Measurements from ENCODE around the gene PTPRG. TPM values are rescaled to one million over a fixed set of nuclear protein-coding genes. Genes with fewer than 3 reads are reported as not detected.

The PTPRG gene
- total RNA-seq, 4 donors from 2014 or later = 8.4 to 37.3 (median 14.9) TPM

GRCh38 chr3:62119139-62119538, 557.8 kb downstream of the PTPRG start:
- WGBS, 2 donors = 76 to 80% methylated on average over 4 of the region's 4 CpGs
- DNase-seq (ENCODE audit: low spot score in 2 of 2) = peak in 1 of 2 donors; percentile 60
- H3K4me3 ChIP-seq (ENCODE audit: low read depth, poor library complexity, severe bottlenecking) = no peak overlapping the region
- intact Hi-C loops (cut with DNase I; ENCODE audit: low total_unique reads) = no loop called here
- TF ChIP-seq POLR2A (IDR thresholded peaks at IDR 0.05) (no peak), CTCF (IDR thresholded peaks at IDR 0.05) (no peak)

- no peak for DNase-seq (ENCODE audit: low spot score in 2 of 2)
- intact Hi-C loops (cut with DNase I; ENCODE audit: low total_unique reads) = no loop called here
- WGBS, 2 donors = 70 to 88% methylated on average over 4 of the region's 4 CpGs
- TF ChIP-seq POLR2A (IDR thresholded peaks at IDR 0.05) (no peak), CTCF (IDR thresholded peaks at IDR 0.05) (no peak)
- H3K4me3 ChIP-seq (ENCODE audit: low read depth, poor library complexity, severe bottlenecking) = no peak overlapping the region
Observed at GRCh38 chr3:62122819-62123218, 561.4 kb downstream of the PTPRG start.

GRCh38 chr3:62125380-62125779, 564.0 kb downstream of the PTPRG start:
- DNase-seq (ENCODE audit: low spot score in 2 of 2) = no peak
- 77 to 79% methylated on average over 4 of the region's 4 CpGs for WGBS, 2 donors
- intact Hi-C loops (cut with DNase I; ENCODE audit: low total_unique reads) = no loop called here
- no peak overlapping the region for H3K4me3 ChIP-seq (ENCODE audit: low read depth, poor library complexity, severe bottlenecking)
- TF ChIP-seq POLR2A (IDR thresholded peaks at IDR 0.05) (no peak), CTCF (IDR thresholded peaks at IDR 0.05) (no peak)

GRCh38 chr3:62127116-62127515, 565.7 kb downstream of the PTPRG start:
- TF ChIP-seq POLR2A (IDR thresholded peaks at IDR 0.05) (no peak), CTCF (IDR thresholded peaks at IDR 0.05) (no peak)
- H3K4me3 ChIP-seq (ENCODE audit: low read depth, poor library complexity, severe bottlenecking) = no peak overlapping the region
- WGBS, 2 donors = 90 to 97% methylated on average over 3 of the region's 3 CpGs
- intact Hi-C loops (cut with DNase I; ENCODE audit: low total_unique reads) = no loop called here
- DNase-seq (ENCODE audit: low spot score in 2 of 2) = no peak

GRCh38 chr3:62128051-62128450, 566.7 kb downstream of the PTPRG start:
- TF ChIP-seq CTCF (IDR thresholded peaks at IDR 0.05) (no peak), POLR2A (IDR thresholded peaks at IDR 0.05) (no peak)
- H3K4me3 ChIP-seq (ENCODE audit: low read depth, poor library complexity, severe bottlenecking) = no peak overlapping the region
- intact Hi-C loops (cut with DNase I; ENCODE audit: low total_unique reads) = no loop called here
- whole genome bisulfite sequencing, 2 donors = 65 to 72% methylated on average over 5 of the region's 5 CpGs
- peak in 1 of 2 donors; percentile 40 for DNase-seq (ENCODE audit: low spot score in 2 of 2)

GRCh38 chr3:62128681-62129080, 567.3 kb downstream of the PTPRG start:
- no peak overlapping the region for H3K4me3 ChIP-seq (ENCODE audit: low read depth, poor library complexity, severe bottlenecking)
- TF ChIP-seq POLR2A (IDR thresholded peaks at IDR 0.05) (no peak), CTCF (IDR thresholded peaks at IDR 0.05) (no peak)
- intact Hi-C loops (cut with DNase I; ENCODE audit: low total_unique reads) = no loop called here
- no peak for DNase-seq (ENCODE audit: low spot score in 2 of 2)
